GM10266 (cell line): ENCODE measurements around the gene GYPA.
"Not testable (repeated sequence)": the region's sequence is repeated elsewhere in the genome, so short reads cannot be mapped to it uniquely, and the experiment has no call there.

Experiments used
- DNase-seq: peaks from one replicate; pipeline ENCODE4 v3.0.0; 2012; ENCODE audit errors: extremely low spot score
- TF ChIP-seq, protein P1 (sequence below): IDR thresholded peaks from 2 replicates; pipeline ENCODE4 v1.5.1; 2012; ENCODE audit warnings: mild to moderate bottlenecking, low read depth; ENCODE audit not compliant: control insufficient read depth, insufficient read depth; ENCODE audit errors: missing control alignments

The GYPA gene

DNA sequence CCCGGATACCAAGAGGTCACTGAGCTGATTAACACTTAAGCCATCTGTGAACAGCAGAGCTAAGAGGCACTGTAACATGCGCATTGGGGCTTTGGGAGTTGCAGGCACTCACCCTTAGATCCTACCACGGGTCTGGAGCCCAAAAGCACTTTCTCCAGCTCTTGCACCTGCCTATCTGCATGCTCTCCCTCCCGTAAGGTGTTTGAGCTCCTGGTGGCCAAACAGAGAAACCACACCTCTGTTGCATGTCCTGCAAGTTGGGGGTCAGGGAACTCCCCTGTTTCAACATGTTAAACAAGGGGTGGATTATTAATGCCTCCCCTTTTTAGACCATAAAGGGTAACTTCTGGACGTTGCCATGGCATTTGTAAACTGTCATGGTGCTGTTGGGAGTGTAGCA is 49.8 kb downstream of the GYPA start:
- TF ChIP-seq, protein P1, sequence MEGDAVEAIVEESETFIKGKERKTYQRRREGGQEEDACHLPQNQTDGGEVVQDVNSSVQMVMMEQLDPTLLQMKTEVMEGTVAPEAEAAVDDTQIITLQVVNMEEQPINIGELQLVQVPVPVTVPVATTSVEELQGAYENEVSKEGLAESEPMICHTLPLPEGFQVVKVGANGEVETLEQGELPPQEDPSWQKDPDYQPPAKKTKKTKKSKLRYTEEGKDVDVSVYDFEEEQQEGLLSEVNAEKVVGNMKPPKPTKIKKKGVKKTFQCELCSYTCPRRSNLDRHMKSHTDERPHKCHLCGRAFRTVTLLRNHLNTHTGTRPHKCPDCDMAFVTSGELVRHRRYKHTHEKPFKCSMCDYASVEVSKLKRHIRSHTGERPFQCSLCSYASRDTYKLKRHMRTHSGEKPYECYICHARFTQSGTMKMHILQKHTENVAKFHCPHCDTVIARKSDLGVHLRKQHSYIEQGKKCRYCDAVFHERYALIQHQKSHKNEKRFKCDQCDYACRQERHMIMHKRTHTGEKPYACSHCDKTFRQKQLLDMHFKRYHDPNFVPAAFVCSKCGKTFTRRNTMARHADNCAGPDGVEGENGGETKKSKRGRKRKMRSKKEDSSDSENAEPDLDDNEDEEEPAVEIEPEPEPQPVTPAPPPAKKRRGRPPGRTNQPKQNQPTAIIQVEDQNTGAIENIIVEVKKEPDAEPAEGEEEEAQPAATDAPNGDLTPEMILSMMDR: no peak
- DNase-seq: no peak

DNA sequence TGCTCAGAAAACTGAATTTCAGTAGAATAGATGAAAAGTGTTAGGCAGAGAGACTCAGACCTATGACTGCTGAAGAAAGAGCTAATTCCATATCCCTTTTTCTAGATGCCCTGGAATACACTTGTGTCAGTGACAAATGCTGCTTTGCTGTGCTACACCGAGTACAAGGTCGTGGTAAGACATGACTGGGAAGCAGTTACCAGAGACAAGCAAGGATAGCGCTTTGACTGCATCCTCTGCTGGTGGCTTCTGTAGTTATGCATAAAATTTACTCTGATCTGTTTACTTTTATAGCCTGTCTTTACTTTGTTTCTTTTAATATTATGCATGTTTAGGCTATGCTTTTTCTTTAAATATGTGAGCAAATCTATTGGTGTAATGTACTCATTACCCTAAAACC is 58.5 kb downstream of the GYPA start:
- not testable (repeated sequence) for DNase-seq

DNA sequence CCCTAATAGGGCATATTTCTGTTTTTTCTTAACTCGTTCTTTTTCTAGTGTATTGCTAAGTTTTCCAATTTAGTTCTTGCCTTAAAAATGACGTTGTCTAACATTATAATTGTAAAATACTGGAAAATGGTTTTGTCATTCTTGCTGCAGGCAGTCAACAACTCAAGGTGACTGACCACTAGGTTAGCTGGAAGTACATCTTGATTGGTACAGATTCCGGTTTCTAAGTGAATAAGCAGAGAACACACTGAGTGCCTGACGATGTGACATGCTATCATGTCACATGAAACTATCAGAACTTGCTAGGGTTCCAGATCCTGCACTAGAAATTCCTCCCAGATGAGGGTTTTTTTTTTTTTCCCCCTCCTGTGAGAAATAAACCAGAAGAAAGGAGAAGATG is 60.4 kb downstream of the GYPA start:
- DNase-seq: not testable (repeated sequence)

DNA sequence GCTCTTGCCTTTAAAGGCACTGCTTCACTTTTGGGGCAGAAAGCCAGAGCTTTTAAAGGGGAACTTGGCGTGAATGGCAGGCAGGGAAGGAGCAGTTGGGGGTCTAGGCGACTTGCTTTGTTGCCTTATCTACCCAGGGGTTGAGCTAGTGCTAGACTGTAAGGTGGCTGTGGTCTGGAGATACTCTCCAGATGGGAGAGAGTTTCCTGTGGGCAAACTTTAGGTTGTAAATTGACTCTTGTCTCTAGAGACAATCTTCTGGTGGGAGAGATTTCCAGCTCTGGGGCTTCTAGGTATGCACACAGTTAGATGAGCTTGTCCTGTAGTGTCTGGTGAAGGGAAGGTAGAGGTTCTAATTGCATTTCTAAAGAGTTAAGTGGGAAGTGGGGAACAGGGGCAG is 61.8 kb downstream of the GYPA start:
- not testable (repeated sequence) for DNase-seq

DNA sequence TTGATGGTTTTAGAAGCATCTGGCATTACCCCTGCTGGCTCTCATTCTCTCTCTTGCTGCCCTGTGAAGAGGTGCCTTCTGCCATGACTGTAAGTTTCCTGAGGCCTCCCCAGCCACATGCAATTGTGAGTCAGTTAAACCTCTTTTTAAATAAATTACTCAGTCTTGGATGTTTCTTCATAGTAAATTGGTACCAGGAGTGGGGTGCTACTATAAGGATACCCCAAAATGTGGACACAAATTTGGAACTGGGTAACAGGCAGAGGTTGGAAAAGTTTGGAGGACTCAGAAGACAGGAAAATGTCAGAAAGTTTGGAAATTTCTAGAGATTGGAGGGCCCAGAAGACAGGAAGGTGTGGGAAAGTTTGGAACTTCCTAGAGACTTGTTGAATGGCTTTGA is 79.0 kb downstream of the GYPA start:
- not testable (repeated sequence) for DNase-seq

DNA sequence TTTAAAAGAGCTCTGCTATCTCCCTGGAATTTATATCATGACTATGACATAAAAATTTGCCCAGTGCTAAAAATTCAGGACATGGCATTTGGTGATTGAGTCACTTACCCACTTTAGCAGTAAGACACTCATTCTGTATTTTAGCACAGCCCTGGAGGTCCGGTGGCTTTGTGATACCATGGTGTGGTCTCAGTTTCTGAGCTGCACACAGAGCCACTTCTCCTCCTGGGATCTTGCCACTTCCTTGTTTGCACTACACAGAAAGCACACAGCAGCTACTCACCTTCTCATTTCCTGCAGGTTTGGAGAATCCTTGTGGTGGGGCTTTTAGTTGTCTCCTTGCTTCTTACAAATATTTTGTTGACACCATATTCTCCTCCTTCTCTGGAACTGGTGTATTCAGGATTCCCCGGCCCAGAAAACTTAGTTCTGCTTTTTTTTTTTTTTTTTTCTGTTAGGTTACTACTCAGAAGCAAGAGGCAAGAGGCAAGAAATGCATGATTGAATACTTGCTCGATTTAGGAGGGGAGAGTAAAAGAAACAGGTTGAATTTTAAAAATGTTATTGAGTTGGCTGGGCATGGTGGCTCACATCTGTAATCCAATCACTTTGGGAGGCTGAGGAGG is 80.2 kb downstream of the GYPA start:
- not testable (repeated sequence) for DNase-seq
